OCI-LY7 (cell line): ENCODE measurements around the gene MPRIP. TPM values are rescaled to one million over a fixed set of nuclear protein-coding genes. Genes with fewer than 3 reads are reported as not detected.

Experiments used
- BruUV-seq: library from RNA; stranded (reverse); fragments of 400-500 nt; replicated peaks from 2 replicates; lab custom pipeline; 2021; lab: Mats Ljungman, UMichigan
- CTCF ChIA-PET: fragments of 300-600 bp; sonication (Branson Sonifier 250); formaldehyde crosslinking; loops from one replicate; lab custom pipeline; 2022; ENCODE audit warnings: antibody characterized with exemption; ENCODE audit not compliant: unreplicated experiment; lab: Charles Lee
- POLR2A ChIA-PET: fragments of 300-600 bp; sonication (Branson Sonifier 250); formaldehyde crosslinking; loops from one replicate; lab custom pipeline; 2022; ENCODE audit warnings: antibody characterized with exemption; lab: Charles Lee
- DNase-seq: peaks from one replicate; pipeline ENCODE4 v3.0.0-alpha.2; 2015; ENCODE audit warnings: low spot score
- H2AFZ ChIP-seq: fragments of 200-600 bp; sonication (generic), shearing (Covaris generic); 2 replicates; pipeline ENCODE4 v1.6.1; 2014; ENCODE audit warnings: mild to moderate bottlenecking, antibody characterized with exemption, low read length, moderate library complexity
- H3K27ac ChIP-seq: fragments of 200-600 bp; sonication (generic); 2 replicates; pipeline ENCODE4 v1.5.1; 2014; ENCODE audit warnings: mixed run types, low read depth, mild to moderate bottlenecking, moderate library complexity, low read length, inconsistent platforms; ENCODE audit not compliant: poor library complexity, severe bottlenecking
- H3K36me3 ChIP-seq: fragments of 200-600 bp; sonication (generic); 2 replicates; pipeline ENCODE4 v1.6.1; 2014; ENCODE audit warnings: mild to moderate bottlenecking, antibody characterized with exemption, low read length, moderate library complexity, mixed read lengths; ENCODE audit not compliant: insufficient read depth
- H3K4me1 ChIP-seq: fragments of 200-600 bp; sonication (generic); 2 replicates; pipeline ENCODE4 v1.5.1; 2014; ENCODE audit warnings: mild to moderate bottlenecking, low read length; ENCODE audit not compliant: insufficient read depth, poor library complexity, severe bottlenecking
- H3K4me2 ChIP-seq: fragments of 200-600 bp; sonication (generic); 2 replicates; pipeline ENCODE4 v1.6.1; 2014; ENCODE audit warnings: mild to moderate bottlenecking, low read length
- H3K4me3 ChIP-seq: fragments of 200-600 bp; sonication (generic); 2 replicates; pipeline ENCODE4 v1.5.1; 2014; ENCODE audit warnings: mild to moderate bottlenecking, low read depth, low read length; ENCODE audit not compliant: poor library complexity, severe bottlenecking
- H3K79me2 ChIP-seq: fragments of 200-600 bp; sonication (generic); 2 replicates; pipeline ENCODE4 v1.6.1; 2016; ENCODE audit warnings: low read depth, mild to moderate bottlenecking, low read length, moderate library complexity, mixed read lengths; ENCODE audit not compliant: insufficient read depth
- H3K9me2 ChIP-seq: fragments of 200-600 bp; sonication (generic); 2 replicates; pipeline ENCODE4 v1.6.1; 2016; ENCODE audit warnings: mild to moderate bottlenecking, low read length, mixed read lengths; ENCODE audit not compliant: insufficient read depth
- H3K9me3 ChIP-seq: fragments of 200-600 bp; sonication (generic); 2 replicates; pipeline ENCODE4 v1.6.1; 2014; ENCODE audit warnings: mild to moderate bottlenecking, mixed run types, low read length, mixed read lengths
- H4K20me1 ChIP-seq: fragments of 200-600 bp; sonication (generic); 2 replicates; pipeline ENCODE4 v1.6.1; 2014; ENCODE audit warnings: mild to moderate bottlenecking, antibody characterized with exemption, low read length, moderate library complexity, mixed read lengths; ENCODE audit not compliant: insufficient read depth
- EZH2phosphoT487 ChIP-seq: fragments of 200-600 bp; sonication (generic); IDR thresholded peaks from 2 replicates; pipeline ENCODE4 v1.6.1; 2018; ENCODE audit warnings: low read depth, borderline replicate concordance, mild to moderate bottlenecking, mixed run types, antibody characterized with exemption, low read length, moderate library complexity, mixed read lengths
- intact Hi-C: fragments of 100-400 bp; cut with micrococcal nuclease; formaldehyde crosslinking; loops from one replicate; pipeline ENCODE4 v1.10.0; 2022; ENCODE audit not compliant: unreplicated experiment
- total RNA-seq, 2 experiments: library from RNA; depleted of rRNA in 1 of 2; stranded (reverse); fragments of >200 nt in 1 of 2; shearing (Covaris generic) in 1 of 2; gene quantifications; 2 replicates each; pipeline ENCODE4 v1.2.3, GENCODE V29; 2014 to 2022
- TF ChIP-seq, protein P1 (sequence below): fragments of 200-600 bp; sonication (generic); conservative IDR thresholded peaks from 2 replicates; pipeline ENCODE4 v1.5.1; 2014; ENCODE audit warnings: mild to moderate bottlenecking, antibody characterized with exemption, low read length, moderate library complexity, mixed read lengths

The MPRIP gene
- total RNA-seq, 2 experiments from 2014 or later: 73.3 to 109 TPM

DNA sequence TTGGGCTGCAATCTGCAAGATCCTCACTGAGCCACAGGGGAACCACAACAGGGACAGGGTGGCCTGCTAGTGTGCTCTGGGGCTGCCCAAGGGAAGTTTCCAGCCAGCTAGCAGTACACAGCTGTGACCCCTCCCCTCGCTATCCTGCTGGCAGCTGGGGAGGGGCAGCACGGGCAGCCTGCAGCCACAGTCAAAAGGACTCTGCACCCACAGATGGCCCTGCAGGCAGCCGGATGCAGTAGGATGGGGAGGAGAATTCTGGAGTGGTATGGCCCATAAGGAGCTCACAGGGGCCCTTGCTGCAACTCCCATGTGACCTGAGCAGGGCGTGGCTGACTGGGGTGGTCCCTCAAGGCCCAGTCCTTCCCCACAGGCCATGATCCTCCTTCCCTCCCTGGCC is 89.6 kb downstream of the MPRIP start:
- no peaks in the 10 kb centered on the region for H3K79me2 ChIP-seq
- intact Hi-C loops: no loop called here
- no peak for TF ChIP-seq EZH2phosphoT487
- TF ChIP-seq, protein P1, sequence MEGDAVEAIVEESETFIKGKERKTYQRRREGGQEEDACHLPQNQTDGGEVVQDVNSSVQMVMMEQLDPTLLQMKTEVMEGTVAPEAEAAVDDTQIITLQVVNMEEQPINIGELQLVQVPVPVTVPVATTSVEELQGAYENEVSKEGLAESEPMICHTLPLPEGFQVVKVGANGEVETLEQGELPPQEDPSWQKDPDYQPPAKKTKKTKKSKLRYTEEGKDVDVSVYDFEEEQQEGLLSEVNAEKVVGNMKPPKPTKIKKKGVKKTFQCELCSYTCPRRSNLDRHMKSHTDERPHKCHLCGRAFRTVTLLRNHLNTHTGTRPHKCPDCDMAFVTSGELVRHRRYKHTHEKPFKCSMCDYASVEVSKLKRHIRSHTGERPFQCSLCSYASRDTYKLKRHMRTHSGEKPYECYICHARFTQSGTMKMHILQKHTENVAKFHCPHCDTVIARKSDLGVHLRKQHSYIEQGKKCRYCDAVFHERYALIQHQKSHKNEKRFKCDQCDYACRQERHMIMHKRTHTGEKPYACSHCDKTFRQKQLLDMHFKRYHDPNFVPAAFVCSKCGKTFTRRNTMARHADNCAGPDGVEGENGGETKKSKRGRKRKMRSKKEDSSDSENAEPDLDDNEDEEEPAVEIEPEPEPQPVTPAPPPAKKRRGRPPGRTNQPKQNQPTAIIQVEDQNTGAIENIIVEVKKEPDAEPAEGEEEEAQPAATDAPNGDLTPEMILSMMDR: no peak
- H3K27ac ChIP-seq: no peak overlapping the region
- no peak for DNase-seq
- no peaks in the 10 kb centered on the region for H3K4me1 ChIP-seq
- ChIA-PET POLR2A (no interaction called here), CTCF (no interaction called here)
- BruUV-seq: no TSS peak
- H3K9me2 ChIP-seq: no peaks in the 10 kb centered on the region
- no peak overlapping the region for H3K4me3 ChIP-seq
- H4K20me1 ChIP-seq: no peaks in the 10 kb centered on the region
- no peaks in the 10 kb centered on the region for H3K9me3 ChIP-seq
- H3K36me3 ChIP-seq: peaks cover 3% of the 10 kb centered on the region; the same call in 1 of the 2 replicates
- H2AFZ ChIP-seq: no peak overlapping the region
- no peak overlapping the region for H3K4me2 ChIP-seq

DNA sequence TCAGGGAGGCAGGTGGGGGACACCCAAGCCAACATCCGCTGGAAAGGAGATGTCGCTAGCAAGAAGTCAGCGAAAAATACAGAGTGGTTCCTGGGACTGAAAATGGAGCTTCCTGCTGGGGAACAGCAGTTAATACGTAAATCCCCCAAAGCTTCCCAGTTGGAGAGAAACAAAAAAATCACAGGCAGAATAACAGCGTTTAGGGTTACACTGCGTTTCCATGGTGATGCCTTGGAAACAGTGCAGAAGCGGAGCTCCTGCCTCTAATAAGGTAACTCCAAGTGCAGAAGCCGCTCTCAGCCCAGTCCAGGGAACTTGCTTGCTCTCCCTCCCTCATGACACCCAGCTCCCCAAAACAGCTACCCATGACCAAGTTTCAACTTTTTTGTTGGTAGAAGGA is 90.5 kb downstream of the MPRIP start:
- H3K9me2 ChIP-seq: no peaks in the 10 kb centered on the region
- H2AFZ ChIP-seq: no peak overlapping the region
- H3K4me3 ChIP-seq: no peak overlapping the region
- H3K4me2 ChIP-seq: no peak overlapping the region
- BruUV-seq: no TSS peak
- TF ChIP-seq, protein P1: no peak
- no peak for TF ChIP-seq EZH2phosphoT487
- no peak for DNase-seq
- H3K4me1 ChIP-seq: no peaks in the 10 kb centered on the region
- no peaks in the 10 kb centered on the region for H4K20me1 ChIP-seq
- no peak overlapping the region for H3K27ac ChIP-seq
- H3K36me3 ChIP-seq: peaks cover 3% of the 10 kb centered on the region; the same call in 1 of the 2 replicates
- CTCF ChIA-PET: no interaction called here
- H3K9me3 ChIP-seq: no peaks in the 10 kb centered on the region
- POLR2A ChIA-PET: no interaction called here
- H3K79me2 ChIP-seq: no peaks in the 10 kb centered on the region
- intact Hi-C loops: no loop called here

DNA sequence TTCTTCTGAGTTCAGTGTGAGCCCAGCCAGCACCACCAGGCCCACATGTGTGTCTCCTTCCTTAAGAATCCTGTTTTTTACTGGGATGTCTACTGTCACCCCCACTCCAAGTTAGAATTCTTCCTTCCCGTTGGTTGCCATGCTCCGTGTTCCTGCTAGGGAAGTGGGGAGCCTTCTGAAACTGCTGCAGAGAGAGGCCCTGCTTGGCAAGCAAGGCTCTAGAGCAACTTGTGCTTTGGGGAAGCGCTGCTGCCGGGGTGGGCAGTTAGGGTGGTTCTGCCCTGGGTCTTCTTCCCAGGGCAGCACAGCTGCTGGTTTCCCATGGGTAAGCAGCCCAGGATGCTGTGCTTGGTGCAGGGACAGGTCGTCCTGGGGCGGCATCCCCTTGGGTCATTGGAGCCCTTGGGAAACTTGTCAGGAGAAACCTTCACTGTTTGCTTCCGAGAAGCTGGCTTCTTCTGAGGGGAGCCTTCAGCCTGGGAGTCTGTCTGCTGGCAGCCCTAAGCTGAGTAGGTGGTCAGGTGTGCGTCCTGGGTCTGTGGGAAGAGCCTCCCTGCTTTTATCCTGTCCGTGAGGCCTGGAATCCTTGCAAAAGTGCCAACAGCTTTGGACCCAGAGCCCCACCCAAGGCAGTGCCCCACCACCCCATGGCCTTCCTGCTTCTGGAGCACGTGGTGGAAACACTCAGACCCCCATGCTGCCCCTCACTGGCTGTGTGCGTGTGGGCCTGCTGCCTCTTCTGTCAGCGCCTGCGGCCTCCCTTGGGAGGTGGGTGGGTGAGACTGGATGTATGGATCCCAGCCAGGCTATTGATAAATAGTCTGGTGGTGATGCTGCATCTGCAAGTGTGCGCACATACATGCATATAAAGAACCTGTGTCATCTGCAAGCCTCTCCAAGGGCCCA is 92.0 kb downstream of the MPRIP start:
- intact Hi-C loops: no loop called here
- CTCF ChIA-PET: no interaction called here
- no TSS peak for BruUV-seq

More for the DNA sequence above, 92.0 kb downstream of the MPRIP start:
- no peak overlapping the region for H3K4me2 ChIP-seq
- H4K20me1 ChIP-seq: no peaks in the 10 kb centered on the region
- H3K9me2 ChIP-seq: no peaks in the 10 kb centered on the region
- peaks cover 12% of the 10 kb centered on the region; the same call in 1 of the 2 replicates for H3K36me3 ChIP-seq
- H3K4me1 ChIP-seq: peaks cover 2% of the 10 kb centered on the region
- no peak overlapping the region for H3K4me3 ChIP-seq
- H2AFZ ChIP-seq: no peak overlapping the region
- TF ChIP-seq, protein P1: no peak
- no peak for TF ChIP-seq EZH2phosphoT487
- H3K9me3 ChIP-seq: no peaks in the 10 kb centered on the region
- H3K79me2 ChIP-seq: no peaks in the 10 kb centered on the region
- H3K27ac ChIP-seq: no peak overlapping the region
- POLR2A ChIA-PET: no interaction called here
- no peak for DNase-seq
